ENCODE data around the gene TNFRSF25.

- TF ChIP-seq ZNF584 (CRISPR knock-in tag; IDR thresholded peaks at IDR 0.05; ENCODE audit: low read depth): no peak
- TF ChIP-seq MAX (CRISPR knock-in tag; IDR thresholded peaks at IDR 0.05): peak; percentile 81
- no peak for TF ChIP-seq EP300 (IDR thresholded peaks at IDR 0.05; ENCODE audit: low read length)
- no peak for TF ChIP-seq FOXP4 (CRISPR knock-in tag; IDR thresholded peaks at IDR 0.05; ENCODE audit: borderline replicate concordance)
- no peak for TF ChIP-seq ATF2 (CRISPR knock-in tag; IDR thresholded peaks at IDR 0.05)
- no peak for TF ChIP-seq HBP1 (CRISPR knock-in tag; IDR thresholded peaks at IDR 0.05)
- no peak for TF ChIP-seq ZBTB34 (CRISPR knock-in tag; IDR thresholded peaks at IDR 0.05)
- TF ChIP-seq ZNF644 (tag; IDR thresholded peaks at IDR 0.05; ENCODE audit: low read depth): no peak
- TF ChIP-seq FOXJ2 (tag; IDR thresholded peaks at IDR 0.05): no peak
- TF ChIP-seq GABPB1 (CRISPR knock-in tag; IDR thresholded peaks at IDR 0.05): no peak
These were observed 51.5 kb downstream of the TNFRSF25 start for GRCh38 chr1:6414443-6414844.
